NCI-H1694 treated with DMSO at 0.1 percent for 48 hours (cell line): ENCODE results near the gene SLC34A1.
A peak's percentile ranks its signal among the peaks of the same experiment; 100 is the strongest.
"Not testable (repeated sequence)": the region's sequence is repeated elsewhere in the genome, so short reads cannot be mapped to it uniquely, and the experiment has no call there.

Experiments used
- DNase-seq: peaks from one replicate; lab custom pipeline; 2025; lab: John Stamatoyannopoulos, UW

Gene SLC34A1

DNA sequence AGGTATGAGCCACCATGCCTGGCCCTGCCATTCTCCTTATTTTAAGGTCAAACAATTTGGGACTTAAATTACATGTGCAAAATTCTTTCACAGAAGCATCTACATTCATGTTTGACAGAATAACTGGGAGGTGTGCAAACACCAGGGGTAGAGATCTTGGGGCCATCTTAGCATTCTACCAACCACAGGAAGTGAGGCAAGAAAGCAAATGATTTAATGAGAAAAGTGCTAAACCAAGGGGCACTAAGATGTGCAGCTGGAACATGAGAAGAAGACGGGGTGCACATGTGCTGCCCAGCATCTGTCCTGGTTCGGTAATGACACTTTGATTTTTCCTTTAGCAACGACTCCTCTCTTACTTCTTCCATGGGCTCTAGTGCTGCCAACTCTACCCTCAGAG lies 26.3 kb downstream of the SLC34A1 start:
- no peak for DNase-seq

DNA sequence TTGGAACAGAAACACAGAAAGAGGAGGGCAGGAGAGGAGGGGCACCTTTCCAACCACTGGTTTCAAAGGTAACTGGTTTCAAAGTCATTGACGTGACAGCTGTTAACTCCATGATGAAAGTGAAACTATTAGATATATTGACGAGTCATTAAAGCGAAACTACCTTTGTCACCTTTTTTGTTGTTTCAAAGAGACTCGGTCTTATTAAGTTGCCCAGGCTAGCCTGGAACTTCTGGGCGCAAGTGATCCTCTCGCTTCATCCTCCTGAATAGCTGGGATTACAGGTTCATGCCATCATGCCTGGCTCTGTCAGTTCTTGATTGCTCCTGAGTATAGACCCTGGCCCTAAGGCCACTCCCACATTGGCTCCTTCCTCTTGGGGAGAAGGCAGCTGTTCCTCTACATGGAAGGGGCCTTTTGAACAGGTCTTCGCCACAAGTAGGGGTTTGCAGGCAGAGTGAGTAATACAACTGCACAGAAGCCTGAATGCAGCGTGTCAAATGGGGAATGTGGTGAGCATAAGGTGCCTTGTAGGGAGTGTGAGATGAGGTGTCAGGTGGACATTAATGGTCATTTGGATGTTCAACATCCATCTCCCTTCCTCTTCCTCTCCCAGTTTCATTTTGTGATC lies 28.5 kb downstream of the SLC34A1 start:
- no peak for DNase-seq

DNA sequence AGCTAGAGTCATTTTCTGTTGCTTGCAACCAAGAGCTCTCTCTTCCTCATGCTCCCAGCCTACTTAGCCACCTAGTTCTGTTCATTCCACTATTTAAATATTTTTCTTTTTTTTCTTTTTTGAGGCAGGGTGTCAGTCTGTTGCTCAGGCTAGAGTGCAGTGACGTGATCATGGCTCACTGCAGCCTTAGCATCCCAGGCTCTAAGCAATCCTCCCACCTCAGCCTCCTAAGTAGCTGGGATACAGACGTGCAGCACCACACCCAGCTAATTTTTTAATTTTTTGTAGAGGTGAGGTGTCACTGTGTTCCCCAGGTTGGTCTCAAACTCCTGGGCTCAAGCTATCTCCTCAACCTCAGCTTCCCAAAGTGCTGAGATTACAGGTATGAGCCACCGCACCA lies 30.2 kb downstream of the SLC34A1 start:
- DNase-seq, result no peak

DNA sequence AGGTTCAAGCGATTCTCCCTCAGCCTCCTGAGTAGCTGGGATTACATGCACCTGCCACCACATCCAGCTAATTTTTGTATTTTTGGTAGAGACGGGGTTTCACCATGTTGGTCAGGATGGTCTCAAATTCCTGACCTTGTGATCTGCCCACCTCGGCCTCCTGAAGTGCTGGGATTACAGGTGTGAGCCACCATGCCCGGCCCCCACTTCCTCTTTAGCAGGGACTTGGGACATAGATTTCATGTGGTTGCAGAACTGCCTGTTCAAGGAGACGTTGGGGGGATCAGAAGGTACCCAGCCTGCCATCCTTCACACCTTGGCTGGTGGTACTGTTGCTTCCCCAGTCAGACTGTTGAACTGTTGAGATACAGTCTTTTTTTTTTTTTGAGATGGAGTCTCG lies 32.8 kb downstream of the SLC34A1 start:
- DNase-seq, result not testable (repeated sequence)

DNA sequence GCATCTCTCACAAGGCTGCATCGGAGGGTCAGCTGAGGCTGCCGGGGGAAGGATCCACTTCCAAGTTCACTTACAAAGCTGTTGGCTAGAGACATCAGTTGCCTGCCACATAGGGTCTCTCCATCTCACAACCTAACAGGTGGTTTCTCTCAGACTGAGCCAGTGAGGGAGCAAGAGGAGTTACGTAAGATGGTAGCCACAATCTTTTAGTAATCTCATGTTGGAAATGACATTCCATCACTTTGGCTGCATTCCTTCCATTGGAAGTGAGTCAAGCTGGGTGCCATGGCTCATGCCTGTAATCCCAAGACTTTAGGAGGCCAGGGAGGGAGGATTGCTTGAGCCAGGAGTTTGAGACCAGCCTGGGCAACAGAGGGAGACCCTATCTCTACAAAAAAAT lies 34.8 kb downstream of the SLC34A1 start:
- no peak for DNase-seq

DNA sequence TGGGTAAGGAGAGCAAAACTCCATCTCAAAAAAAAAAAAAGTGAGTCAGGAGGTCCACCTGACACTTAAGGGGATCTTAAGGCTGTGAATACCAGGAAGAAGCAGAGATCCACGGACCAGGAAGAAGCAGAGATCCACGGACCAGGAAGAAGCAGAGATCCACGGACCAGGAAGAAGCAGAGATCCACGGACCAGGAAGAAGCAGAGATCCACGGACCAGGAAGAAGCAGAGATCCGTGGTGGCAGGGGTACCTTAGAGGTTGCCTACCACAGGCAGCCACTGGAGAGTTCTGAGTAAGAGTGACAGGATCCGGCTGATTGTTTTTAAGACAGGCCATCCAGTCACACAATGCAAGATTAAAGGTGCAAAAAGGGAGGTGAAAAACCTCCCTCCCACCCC lies 36.2 kb downstream of the SLC34A1 start:
- DNase-seq, result not testable (repeated sequence)

DNA sequence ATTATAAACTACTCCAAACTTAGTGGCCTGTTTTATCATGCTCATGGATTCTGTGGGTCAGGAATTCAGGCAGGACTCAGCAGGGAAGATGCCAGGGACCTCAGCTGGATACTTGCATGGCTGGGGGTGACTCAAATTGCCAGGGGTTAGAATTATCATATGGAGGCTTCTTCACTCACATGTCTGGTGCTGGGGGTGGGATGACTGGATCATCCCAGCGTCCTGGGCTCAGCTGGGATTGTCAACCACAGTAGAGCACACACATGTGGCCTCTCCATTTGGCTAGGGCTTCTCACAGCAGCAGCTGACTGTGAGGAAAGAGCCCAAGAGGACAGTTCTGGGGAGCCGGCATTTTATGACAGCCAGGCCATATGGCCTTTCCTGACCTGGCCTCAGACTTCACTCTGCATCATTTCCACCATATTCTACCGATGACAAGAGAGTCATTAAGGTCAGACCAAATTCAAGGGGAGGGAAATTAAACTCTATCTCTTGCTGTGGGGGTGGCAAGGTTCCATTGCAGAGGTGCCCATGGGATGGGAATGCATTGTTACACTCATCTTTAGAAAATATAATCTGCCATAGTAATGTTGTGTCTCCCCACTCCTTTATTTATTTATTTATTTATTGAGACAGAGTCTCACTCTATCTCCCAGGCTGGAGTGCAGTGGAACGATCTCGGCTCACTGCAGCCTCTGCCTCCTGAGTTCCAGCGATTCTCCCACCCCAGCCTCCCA lies 37.0 kb downstream of the SLC34A1 start:
- no peak for DNase-seq

DNA sequence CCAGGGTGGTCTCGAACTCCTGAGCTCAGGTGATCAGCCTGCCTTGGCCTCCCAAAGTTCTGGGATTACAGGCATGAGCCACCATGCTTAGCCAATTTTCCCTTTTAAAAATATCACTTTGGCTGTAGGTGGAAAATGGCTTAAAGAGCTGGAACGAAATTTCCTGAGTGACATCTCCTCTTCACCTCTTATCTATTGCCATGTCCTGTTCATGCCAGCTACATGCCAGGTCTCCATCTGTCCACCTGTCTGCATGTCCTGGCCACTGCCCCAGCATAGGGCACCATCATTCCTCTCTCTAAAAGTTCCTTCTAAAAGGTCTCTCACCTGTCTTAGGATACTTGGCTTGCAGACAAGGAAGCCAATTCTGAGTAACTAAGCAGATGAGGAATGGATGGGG lies 39.4 kb downstream of the SLC34A1 start:
- DNase-seq, result no peak

DNA sequence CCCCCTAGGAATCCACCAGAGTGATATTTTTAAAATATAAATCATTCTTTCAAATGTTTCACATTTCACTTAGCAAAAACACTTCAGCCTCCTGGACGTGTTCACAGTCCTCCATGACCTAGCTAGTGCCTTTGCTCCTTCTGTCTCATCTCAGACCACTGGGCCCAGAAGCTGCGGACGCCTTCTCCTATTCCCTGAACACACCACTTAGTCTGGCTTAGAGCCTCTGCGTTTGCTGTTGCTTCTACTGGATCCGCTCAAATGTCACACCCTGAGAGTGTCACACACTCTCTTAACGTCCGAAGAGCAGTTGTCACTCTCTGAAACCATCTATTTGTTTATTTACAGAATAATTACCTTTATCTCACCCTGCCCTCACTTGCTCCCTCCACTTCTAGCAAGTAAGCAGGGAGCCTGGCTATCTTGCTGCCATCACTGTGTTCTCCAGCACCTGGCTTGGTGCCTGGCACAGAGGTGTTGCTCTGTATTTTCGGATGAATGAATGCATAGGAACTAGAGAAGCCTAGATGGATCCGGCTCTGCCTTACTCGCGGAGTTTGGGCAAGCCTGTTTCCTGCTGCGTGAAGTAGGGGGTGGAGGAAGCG lies 41.1 kb downstream of the SLC34A1 start:
- DNase-seq, result no peak

DNA sequence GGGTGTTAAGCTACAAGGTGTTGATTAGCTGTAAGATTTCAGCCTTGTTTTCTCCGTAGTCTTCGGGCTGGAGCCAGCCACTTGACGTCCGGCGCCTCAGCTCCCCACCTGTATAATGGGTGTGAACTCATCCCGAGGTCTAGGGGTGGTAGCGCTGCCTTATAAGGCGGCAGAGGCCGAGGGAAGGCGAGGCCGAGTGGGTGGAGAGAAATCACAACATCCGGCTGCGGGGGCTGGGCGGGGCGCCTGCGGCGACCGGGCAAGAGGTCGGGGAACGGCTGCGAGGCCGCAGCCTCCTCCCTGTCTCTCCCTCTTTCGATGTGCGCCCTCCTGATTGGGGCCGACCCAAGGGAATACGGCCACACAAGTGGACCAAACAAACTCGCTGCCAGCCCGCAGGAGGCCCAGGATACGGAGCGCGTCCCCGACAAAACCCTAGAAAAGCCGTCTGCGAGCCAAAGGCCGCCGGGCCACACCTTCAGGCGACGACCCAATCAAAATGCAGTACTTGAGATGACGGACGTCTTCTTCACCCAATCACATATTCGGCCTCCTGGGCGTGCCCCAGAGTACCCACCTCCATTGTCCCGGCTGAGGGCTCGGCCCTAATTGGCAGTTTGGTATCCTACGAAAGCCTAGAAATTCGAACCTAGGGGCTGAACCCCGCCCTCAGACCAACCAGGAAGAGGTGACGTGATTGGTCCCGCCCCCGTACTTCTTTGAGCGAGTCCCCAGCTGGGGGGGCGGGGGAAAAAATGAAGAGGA lies 41.7 kb downstream of the SLC34A1 start:
- peak; percentile 99 for DNase-seq

DNA sequence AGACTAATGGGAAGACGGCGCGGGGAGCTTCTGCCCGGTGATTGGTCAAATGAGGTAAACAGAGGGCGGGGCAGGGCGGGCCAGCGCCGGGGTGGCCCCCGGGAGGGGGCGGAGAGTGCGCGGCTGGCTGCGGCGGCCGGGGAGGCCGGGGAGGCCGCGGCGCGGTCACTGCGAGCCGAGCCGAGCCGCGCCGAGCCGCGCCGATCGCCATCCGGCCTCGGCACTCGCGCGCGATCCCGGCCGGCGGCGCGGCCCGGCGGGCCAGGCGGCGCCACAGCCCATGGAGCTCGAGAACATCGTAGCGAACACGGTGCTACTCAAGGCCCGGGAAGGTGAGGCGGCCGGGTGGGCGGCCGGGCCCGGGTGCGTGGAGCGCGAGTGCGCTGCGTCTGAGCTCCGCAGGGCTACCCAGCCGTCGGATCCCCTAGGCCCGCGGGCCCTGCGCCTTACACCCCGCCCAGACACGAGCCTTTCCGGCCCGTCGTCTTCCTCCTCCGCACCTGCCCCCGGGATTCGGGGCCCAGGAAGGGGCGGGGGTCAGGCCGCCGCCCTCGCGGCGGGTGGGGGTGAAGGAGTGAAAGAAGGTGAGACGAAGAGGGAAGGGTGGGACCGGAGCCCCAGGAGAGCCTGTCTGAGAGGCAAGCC lies 42.5 kb downstream of the SLC34A1 start, which contains the start of gene GRK6:
TSS of gene GRK6 (plus strand) at position 111 of the 645 bp plus-strand sequence. CDS start at position 281, 170 bp downstream.
- no peak for DNase-seq

DNA sequence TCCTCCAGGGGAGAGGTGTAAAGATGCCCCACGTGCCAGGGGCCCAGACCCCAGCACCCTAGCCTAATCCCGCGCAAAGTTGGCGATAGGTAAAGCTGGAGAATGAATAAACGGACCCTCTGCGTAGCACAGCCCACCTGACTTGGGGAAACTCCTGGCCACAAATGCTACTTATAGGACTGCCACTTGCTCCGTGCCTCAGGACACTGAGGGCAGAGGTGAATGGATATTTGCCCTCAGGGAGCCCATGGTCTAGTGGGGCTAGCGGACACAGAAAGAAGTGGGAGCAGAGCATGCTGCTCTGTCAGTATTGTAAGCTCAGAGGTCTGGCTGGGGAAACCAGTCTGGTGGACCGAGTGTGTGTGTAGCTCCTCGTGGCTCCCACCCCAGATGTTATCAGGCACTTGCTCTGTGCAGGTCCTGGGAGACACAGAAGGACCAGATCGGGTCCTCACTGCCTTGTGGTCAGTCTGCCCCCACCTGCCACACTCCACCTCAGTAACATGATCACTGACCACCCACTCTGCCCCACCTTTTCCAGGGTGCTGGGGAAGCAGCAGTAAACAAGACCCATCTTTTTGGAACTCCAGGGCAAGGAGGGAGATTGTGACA lies 43.1 kb downstream of the SLC34A1 start:
- no peak for DNase-seq

DNA sequence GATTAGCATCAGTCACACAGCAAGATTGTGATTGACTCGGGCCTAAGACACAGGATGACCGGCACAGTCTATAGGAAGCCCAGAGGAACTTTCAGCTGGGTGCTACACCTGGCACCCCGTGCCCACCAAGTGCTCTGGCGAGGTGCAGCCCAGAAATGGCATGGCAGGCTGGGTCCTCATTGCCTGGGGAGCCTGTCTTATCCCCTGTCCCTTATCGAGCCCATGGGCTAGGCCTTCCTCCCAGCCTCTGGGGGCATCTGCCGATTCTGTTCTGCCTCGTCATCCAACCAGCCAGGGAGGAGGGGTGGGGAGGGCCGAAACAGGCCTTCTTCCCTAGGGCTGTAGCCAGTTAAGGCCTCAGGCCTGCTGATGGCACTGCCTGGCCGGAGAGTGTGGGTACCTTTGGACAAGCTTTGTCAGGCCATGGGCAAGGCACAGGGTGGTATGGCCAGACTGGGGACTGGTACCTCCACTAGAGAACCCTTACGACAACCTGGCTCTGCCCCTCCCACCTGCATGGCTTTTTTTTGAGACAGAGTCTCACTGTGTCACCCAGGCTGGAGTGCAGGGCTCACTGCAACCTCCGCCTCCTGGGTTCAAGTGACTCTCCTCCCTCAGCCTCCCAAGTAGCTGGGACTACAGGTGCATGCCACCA lies 43.8 kb downstream of the SLC34A1 start:
- DNase-seq, result no peak

DNA sequence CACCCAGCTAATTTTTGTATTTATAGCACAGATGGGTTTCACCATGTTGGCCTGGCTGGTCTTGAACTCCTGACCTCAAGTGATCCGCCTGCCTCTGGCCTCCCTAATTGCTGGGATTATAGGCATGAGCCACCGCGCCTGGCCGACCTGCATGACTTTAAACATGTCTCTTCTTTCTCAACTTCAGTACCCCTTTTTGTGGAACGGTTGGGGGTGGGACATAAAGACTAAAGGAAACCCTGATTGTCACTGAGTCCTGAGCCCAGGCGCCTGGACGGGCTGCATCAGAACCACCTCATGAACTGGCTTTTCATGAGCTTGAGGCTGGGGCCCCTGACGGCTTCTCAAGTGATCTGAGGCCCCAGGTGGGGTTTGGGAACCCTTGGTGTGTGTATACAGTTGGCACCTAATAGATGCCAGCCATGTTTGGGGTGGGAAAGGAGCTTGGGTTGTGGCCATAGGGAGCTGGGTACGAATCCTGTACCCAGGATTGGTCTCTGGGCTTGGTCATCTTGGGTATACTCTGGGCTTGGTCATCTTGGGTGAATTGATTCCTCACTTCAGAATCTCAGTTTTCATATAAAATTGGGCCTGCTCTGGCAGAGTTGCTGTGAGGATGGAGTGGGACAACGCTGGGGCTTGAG lies 44.5 kb downstream of the SLC34A1 start:
- DNase-seq, result no peak

DNA sequence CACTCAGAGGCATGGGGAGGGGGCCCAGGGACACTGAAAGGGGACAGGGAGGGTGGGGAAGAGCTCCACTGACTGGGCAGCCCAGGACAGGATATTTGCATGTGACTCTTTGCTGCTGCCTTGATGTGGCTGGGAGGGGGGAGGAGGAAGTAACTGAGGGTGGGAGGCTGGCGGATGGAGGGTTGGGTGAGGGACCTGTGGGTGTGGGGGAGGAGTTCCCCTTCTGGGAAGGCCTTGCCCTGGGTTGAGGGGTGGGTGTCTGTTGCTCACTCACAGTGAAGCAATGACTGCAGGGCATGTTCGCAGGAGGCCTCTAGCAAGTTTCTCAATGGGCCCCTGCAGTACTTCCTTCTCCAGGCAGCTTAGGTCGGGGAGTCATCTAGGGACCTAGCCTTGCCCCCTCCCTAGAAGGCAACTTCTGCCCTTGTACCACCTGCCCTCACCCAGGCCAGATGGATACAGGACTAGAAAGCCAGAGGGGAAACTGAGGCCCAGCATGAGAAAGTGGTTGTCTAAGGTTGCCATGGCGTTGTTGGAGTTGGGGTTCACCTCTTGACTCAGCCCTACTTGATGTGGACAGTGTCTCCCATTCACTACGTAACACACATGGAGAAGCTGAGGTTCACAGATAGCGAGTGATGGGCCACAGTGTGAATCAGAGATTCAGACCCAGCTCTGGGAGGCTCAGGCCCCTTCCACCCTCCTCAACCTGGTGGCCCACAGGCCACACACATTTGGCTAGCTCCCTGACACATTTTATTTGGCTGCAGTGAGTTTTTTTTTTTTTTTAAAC lies 45.2 kb downstream of the SLC34A1 start:
- DNase-seq, result no peak

DNA sequence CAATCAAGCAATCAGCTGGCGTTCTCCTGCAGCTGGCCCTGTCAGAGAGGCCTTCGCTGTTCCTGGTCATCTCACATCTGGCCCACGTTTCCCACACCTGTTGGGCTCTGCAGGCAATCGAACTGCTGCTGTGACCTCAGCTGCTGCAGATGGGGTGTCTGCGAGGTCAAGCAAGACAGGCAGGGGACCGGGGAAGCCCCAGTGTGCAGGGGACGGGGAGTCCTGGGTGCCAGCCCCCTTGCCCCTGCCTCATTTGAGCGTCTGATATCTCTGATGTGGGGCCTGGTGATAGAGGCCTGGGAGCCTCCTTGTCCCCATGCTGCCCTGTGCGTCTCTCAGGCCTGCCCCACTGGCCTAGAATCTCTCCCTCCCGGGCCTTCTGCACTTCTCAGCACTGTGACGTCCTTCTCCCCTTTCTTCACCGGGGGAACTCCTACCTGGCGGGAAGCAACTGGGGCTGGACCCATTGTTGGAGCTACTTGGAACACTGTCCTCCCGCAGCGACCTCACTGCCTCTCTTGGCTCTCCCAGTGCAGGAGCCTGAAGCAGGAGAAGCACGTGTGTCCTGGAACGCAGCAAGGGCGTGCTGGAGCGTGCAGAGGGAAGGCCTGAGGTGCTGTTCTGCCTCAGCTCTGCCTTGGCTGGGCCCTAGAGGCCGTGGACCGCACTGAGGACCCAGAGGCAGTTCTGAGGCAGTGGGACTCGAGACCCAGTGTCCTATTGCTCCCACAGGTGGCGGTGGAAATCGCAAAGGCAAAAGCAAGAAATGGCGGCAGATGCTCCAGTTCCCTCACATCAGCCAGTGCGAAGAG lies 46.1 kb downstream of the SLC34A1 start:
- no peak for DNase-seq

DNA sequence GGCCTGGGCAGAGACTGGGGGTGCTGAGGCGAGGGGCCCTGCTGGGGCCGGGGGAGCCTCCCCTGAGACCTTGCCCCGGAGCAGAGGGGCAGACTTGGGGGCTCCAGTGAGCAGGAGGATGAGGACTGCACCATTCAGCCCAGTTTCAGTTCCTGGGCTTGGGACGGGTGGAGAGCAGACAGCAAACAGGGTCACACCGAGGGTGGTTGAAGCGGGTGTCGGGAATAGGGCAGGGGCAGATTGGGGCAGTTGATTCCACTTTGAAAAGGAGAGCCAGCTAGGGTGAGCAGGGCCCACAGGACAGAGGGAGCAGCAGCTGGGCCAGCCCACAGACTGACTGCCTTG lies 46.7 kb downstream of the SLC34A1 start:
- no peak for DNase-seq

DNA sequence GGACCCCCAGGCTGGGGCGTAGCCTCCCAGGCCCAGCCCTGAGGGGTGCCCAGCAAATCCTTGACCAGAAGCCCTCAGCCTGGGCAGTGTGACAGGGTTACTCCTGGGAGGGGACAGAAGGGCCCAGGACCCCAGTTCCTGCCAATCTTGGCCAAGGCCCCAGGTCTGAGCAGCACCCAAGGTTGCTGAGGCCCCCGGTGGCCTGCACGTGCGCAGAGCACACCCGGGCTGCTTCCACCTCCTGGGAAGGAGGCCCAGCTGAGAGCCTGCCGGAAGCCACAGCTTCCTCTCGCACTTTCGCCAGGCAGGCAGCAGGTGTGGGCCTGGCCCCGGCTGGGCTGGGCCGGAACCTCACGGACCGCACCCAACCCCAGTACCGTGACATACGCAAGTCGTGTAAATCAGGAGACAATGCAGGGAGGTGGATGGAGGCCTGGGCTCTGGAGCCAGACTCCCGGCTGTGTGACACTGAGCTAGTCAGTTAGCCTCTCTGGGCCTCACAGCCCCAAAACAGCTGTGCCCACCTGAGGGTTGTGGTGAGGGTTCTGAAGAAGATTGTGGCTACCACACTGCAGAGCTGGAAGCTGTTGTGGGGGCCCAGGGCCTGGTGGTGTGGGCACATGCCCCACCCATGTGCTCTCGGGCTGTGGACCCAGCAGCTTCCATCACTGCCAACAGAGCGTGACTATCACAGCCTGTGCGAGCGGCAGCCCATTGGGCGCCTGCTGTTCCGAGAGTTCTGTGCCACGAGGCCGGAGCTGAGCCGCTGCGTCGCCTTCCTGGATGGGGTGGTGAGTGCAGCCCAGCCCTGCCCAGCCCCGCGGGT lies 47.3 kb downstream of the SLC34A1 start:
- no peak for DNase-seq
